Measurements from ENCODE around the gene FOXI2.

Gene FOXI2

GRCh38 chr10:127744956-127745355 lies 8.0 kb downstream of the FOXI2 start:
- DNase-seq, result no peak

- DNase-seq, result no peak
These were observed 8.9 kb downstream of the FOXI2 start for GRCh38 chr10:127745861-127746260.

GRCh38 chr10:127755753-127756152 lies 18.8 kb downstream of the FOXI2 start:
- DNase-seq, result no peak

DNA sequence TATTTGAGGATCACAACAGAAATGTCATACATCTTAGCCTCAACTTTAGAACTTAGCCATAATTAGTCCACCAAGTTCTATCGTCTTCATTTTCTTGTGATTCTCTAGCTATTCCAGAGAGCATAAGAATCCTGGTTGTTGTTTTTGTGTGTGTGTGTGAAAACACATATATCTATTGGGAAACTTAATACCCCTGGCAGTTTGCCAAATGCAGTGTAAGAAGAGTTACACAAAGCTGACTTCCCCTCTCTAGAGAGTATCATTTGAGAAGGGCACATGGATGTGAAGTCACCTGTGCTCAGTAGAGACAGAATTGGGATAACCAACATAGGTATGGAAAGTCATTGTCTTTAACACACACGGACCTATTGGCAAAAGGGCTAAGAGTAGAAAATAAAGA lies 19.3 kb downstream of the FOXI2 start:
- DNase-seq, result no peak

- no peak for DNase-seq
These were observed 20.0 kb downstream of the FOXI2 start for GRCh38 chr10:127757033-127757432.

DNA sequence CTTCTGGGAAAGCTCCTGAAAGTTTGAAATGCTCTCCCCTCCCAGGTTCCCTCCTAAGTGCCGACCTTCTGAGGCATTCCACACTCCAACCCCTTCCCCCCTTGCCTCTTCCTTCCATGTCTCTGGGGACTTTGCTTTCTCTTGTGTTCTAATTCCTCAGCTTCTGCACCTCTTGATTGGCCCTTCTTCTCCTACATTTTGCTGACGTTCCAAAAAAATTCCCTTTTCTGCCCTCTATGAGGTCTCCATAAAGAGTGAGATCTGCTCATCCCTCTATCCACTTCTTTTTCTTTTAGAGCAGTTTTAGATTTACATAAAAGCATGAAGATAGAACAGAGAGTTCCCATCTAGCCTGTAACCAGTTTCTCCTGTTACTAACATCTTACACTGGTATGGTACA lies 22.3 kb downstream of the FOXI2 start:
- no peak for DNase-seq

- DNase-seq, result no peak
These were observed 25.9 kb downstream of the FOXI2 start for GRCh38 chr10:127762925-127763324.

GRCh38 chr10:127774766-127775559 lies 38.0 kb downstream of the FOXI2 start:
- DNase-seq, result no peak

GRCh38 chr10:127776816-127777215 lies 39.8 kb downstream of the FOXI2 start:
- DNase-seq, result no peak

DNA sequence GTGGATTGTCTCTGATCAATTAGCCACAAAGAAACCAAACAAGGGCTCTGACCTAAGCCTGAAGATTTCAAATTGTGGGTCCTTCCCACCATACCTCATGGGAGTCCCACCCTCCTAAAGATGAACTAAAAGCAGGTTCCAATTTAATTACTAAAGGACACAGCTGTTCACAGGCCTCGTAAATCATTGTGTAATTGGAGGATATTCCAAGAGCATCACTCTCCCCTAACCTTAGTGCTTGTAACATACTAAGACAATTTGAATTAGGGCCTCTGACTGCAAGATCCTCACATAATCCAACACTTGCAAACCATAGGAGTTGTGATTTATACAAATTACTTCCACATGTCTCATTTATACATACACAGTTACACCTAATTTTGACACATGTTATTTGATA lies 44.4 kb downstream of the FOXI2 start:
- no peak for DNase-seq

DNA sequence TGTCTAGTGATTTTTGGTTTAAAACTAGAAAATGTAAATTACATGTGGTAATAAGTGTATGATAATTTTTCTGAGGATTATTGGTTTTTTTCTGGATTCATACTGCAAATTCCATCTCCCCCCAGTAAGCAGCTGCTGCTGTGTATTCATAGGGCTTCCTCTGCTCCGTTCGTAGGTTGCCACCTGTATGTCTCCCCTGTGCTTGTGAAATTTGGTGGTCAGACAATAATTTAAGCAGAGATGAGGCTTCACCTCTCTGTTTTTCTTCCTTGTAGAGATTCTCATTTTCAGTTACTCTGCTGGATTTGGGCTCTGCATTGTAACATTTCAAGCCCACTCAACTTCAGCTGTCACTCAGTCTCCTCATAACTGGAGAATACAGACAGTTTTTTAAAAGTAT lies 50.9 kb downstream of the FOXI2 start:
- DNase-seq, result no peak

GRCh38 chr10:127790066-127790624 lies 53.2 kb downstream of the FOXI2 start:
- DNase-seq, result no peak
